GM23338 (cell line): ENCODE data around the gene SP100. TPM values are rescaled to one million over a fixed set of nuclear protein-coding genes. Genes with fewer than 3 reads are reported as not detected.

Experiments used
- ATAC-seq: fragments of 200-7000 bp; cut with Tn5 transposase; 3 replicates; pipeline ENCODE4 v1.9.1; 2020
- DNase-seq: peaks from one replicate; pipeline ENCODE4 v3.0.0-alpha.2; 2015; ENCODE audit warnings: low spot score
- H2AFZ ChIP-seq: fragments of 200-600 bp; sonication (generic); 2 replicates; pipeline ENCODE4 v1.8.0; 2016; ENCODE audit warnings: antibody characterized with exemption, mild to moderate bottlenecking, moderate library complexity
- H3F3A ChIP-seq: fragments of 200-600 bp; sonication (generic); replicated peaks from 2 replicates; pipeline ENCODE4 v1.8.0; 2017; ENCODE audit warnings: antibody characterized with exemption, mixed run types, low read depth
- H3K27ac ChIP-seq: fragments of 200-600 bp; sonication (generic); 2 replicates; pipeline ENCODE4 v1.6.1; 2016; ENCODE audit warnings: low read depth
- H3K27me3 ChIP-seq: fragments of 200-600 bp; sonication (generic); 2 replicates; pipeline ENCODE4 v1.8.0; 2016; ENCODE audit warnings: mild to moderate bottlenecking, mixed run types, moderate library complexity; ENCODE audit not compliant: insufficient read depth
- H3K36me3 ChIP-seq: fragments of 200-600 bp; sonication (generic); 2 replicates; pipeline ENCODE4 v1.8.0; 2016; ENCODE audit warnings: mild to moderate bottlenecking; ENCODE audit not compliant: insufficient read depth
- H3K4me1 ChIP-seq: fragments of 200-600 bp; sonication (generic); 2 replicates; pipeline ENCODE4 v1.8.0; 2016; ENCODE audit warnings: mild to moderate bottlenecking, moderate library complexity; ENCODE audit not compliant: insufficient read depth
- H3K4me2 ChIP-seq: fragments of 200-600 bp; sonication (generic); 2 replicates; pipeline ENCODE4 v1.7.1; 2017; ENCODE audit warnings: mixed run types
- H3K4me3 ChIP-seq: fragments of 200-600 bp; sonication (generic); 2 replicates; pipeline ENCODE4 v1.6.1; 2016; ENCODE audit warnings: mixed run types
- H3K79me2 ChIP-seq: fragments of 200-600 bp; sonication (generic); replicated peaks from 2 replicates; pipeline ENCODE4 v1.8.0; 2017; ENCODE audit warnings: mild to moderate bottlenecking; ENCODE audit not compliant: insufficient read depth
- H3K9me2 ChIP-seq: fragments of 200-600 bp; sonication (generic); 2 replicates; pipeline ENCODE4 v1.8.0; 2017; ENCODE audit not compliant: insufficient read depth
- H4K20me1 ChIP-seq: fragments of 200-600 bp; sonication (generic); replicated peaks from 2 replicates; pipeline ENCODE4 v1.8.0; 2017; ENCODE audit warnings: mild to moderate bottlenecking; ENCODE audit not compliant: insufficient read depth
- H3K27ac Mint-ChIP-seq: 2 replicates; pipeline ENCODE4 v1.8.0; 2020; ENCODE audit warnings: inconsistent platforms, mild to moderate bottlenecking, moderate library complexity, mixed read lengths
- H3K27me3 Mint-ChIP-seq: 3 replicates; pipeline ENCODE4 v1.8.0; 2022; ENCODE audit warnings: low read depth, mild to moderate bottlenecking, moderate library complexity, mixed read lengths, inconsistent platforms; ENCODE audit not compliant: insufficient read depth, poor library complexity
- H3K36me3 Mint-ChIP-seq: 3 replicates; pipeline ENCODE4 v1.8.0; 2021; ENCODE audit warnings: low read depth, mild to moderate bottlenecking, inconsistent platforms, moderate library complexity, mixed read lengths
- H3K4me1 Mint-ChIP-seq: 3 replicates; pipeline ENCODE4 v1.8.0; 2020; ENCODE audit warnings: mild to moderate bottlenecking, inconsistent platforms, mixed read lengths
- H3K4me3 Mint-ChIP-seq: 3 replicates; pipeline ENCODE4 v1.8.0; 2021; ENCODE audit warnings: moderate library complexity, mild to moderate bottlenecking, inconsistent platforms, mixed read lengths
- H3K9me3 Mint-ChIP-seq: 3 replicates; pipeline ENCODE4 v1.8.0; 2020; ENCODE audit warnings: moderate library complexity, mild to moderate bottlenecking, inconsistent platforms, mixed read lengths
- CREB1 ChIP-seq: fragments of 250-450 bp; sonication (Bioruptor Pico); IDR thresholded peaks from 2 replicates; pipeline ENCODE4 v1.5.0; 2020; ENCODE audit warnings: low read depth, mild to moderate bottlenecking, moderate library complexity
- CTCF ChIP-seq, 2 experiments: fragments of 200-600 bp in 1 of 2; sonication (generic) in 1 of 2; conservative IDR thresholded peaks; 2 replicates each; pipeline versions ENCODE4 v1.5.1 to v1.6.1; 2016 to 2017; ENCODE audit warnings: antibody characterized with exemption in 2 of 2, low read depth in 2 of 2, mild to moderate bottlenecking in 2 of 2, moderate library complexity in 1 of 2
- ETS1 ChIP-seq: IDR thresholded peaks from 2 replicates; pipeline ENCODE4 v1.6.1; 2016; ENCODE audit warnings: antibody characterized with exemption
- EZH2 ChIP-seq: fragments of 200-600 bp; sonication (generic); IDR thresholded peaks from one replicate; pipeline ENCODE4 v1.8.0; 2017; ENCODE audit warnings: antibody characterized with exemption, mild to moderate bottlenecking, low read depth; ENCODE audit not compliant: unreplicated experiment
- EZH2phosphoT487 ChIP-seq: fragments of 200-600 bp; sonication (generic); IDR thresholded peaks from one replicate; pipeline ENCODE4 v1.8.1; 2018; ENCODE audit warnings: antibody characterized with exemption; ENCODE audit not compliant: unreplicated experiment
- JUNB ChIP-seq: IDR thresholded peaks from one replicate; pipeline ENCODE4 v1.6.1; 2016; ENCODE audit warnings: antibody characterized with exemption; ENCODE audit not compliant: unreplicated experiment
- NANOG ChIP-seq: IDR thresholded peaks from 2 replicates; pipeline ENCODE4 v1.6.1; 2016; ENCODE audit warnings: antibody characterized with exemption, borderline replicate concordance
- POLR2AphosphoS5 ChIP-seq: IDR thresholded peaks from 2 replicates; pipeline ENCODE4 v1.6.1; 2016; ENCODE audit warnings: antibody characterized with exemption, low read depth
- REST ChIP-seq: IDR thresholded peaks from one replicate; pipeline ENCODE4 v1.6.1; 2018; ENCODE audit warnings: antibody characterized with exemption; ENCODE audit not compliant: unreplicated experiment
- STAT1 ChIP-seq: IDR thresholded peaks from one replicate; pipeline ENCODE4 v1.6.1; 2016; ENCODE audit warnings: antibody characterized with exemption; ENCODE audit not compliant: unreplicated experiment
- ZNF114 ChIP-seq: fragments of 250-450 bp; sonication (Bioruptor Pico); IDR thresholded peaks from 2 replicates; pipeline ENCODE4 v1.5.0; 2020; ENCODE audit warnings: mild to moderate bottlenecking, moderate library complexity
- ZNF331 ChIP-seq: fragments of 250-450 bp; sonication (Bioruptor Pico); IDR thresholded peaks from 2 replicates; pipeline ENCODE4 v1.5.0; 2020; ENCODE audit warnings: low read depth, mild to moderate bottlenecking, moderate library complexity
- ZNF462 ChIP-seq: fragments of 250-450 bp; sonication (Bioruptor Pico); IDR thresholded peaks from 2 replicates; pipeline ENCODE4 v1.5.0; 2020; ENCODE audit warnings: mild to moderate bottlenecking, moderate library complexity
- polyA plus RNA-seq: library from polyadenylated mRNA; unstranded; fragments of >200 nt; fragmentation: Nextera tagmentation; extraction: Ambion mirVana; gene quantifications from 2 replicates; pipeline ENCODE4 v1.2.1, GENCODE V29; 2016
- total RNA-seq: library from RNA; depleted of rRNA; stranded (reverse); fragments of >200 nt; shearing (Covaris generic); gene quantifications from 2 replicates; pipeline ENCODE4 v1.2.3, GENCODE V29; 2014

SP100 gene
- total and polyA plus RNA-seq, 2 experiments from 2014 or later: 0.44 to 0.73 TPM

GRCh38 chr2:230569298-230569697, 153.3 kb downstream of the SP100 start:
- Histone ChIP-seq H3K4me3 (no peak overlapping the region), H3K27me3 (no peaks in the 10 kb centered on the region), H4K20me1 (no peaks in the 10 kb centered on the region), H3F3A (no peaks in the 10 kb centered on the region), H3K4me2 (no peak overlapping the region), H2AFZ (no peak overlapping the region), H3K79me2 (no peaks in the 10 kb centered on the region), H3K36me3 (no peaks in the 10 kb centered on the region), H3K9me2 (0 out of 2 replicates have a peak, but pooled peaks cover 5% of the 10 kb centered on the region), H3K4me1 (no peaks in the 10 kb centered on the region), H3K27ac (no peak overlapping the region)
- TF ChIP-seq ZNF462 (CRISPR knock-in tag) (no peak), STAT1 (no peak), ZNF331 (no peak), REST (no peak), CTCF (conservative IDR thresholded peaks at IDR 0.05; ENCODE audit: low read depth in 2 of 2) (no peak), ZNF114 (CRISPR knock-in tag) (no peak), EZH2 (no peak), CREB1 (CRISPR knock-in tag) (no peak), JUNB (no peak), EZH2phosphoT487 (no peak), POLR2AphosphoS5 (no peak), NANOG (no peak), ETS1 (no peak)
- ATAC-seq (no peak), DNase-seq (no peak)
- Mint-ChIP-seq H3K27me3 (no peaks in the 10 kb centered on the region), H3K9me3 (peaks cover 38% of the 10 kb centered on the region), H3K4me3 (no peak overlapping the region), H3K27ac (no peak overlapping the region), H3K4me1 (no peaks in the 10 kb centered on the region), H3K36me3 (peaks cover 27% of the 10 kb centered on the region)
